Testis (tissue), 2 donors: Measurements from ENCODE around the gene RSRP1.
"Not testable (repeated sequence)": the region's sequence is repeated elsewhere in the genome, so short reads cannot be mapped to it uniquely, and the experiment has no call there.

ENCODE experiments used
- CTCF ChIP-seq, 3 experiments: fragments of 450-650 bp in 2 of 3; fragments of 200-600 bp in 1 of 3; sonication (generic) in 1 of 3; IDR thresholded peaks; one replicate each; pipeline ENCODE4 v1.5.1; 2016 to 2019; ENCODE audit warnings: antibody characterized with exemption in 3 of 3, mild to moderate bottlenecking in 2 of 3, moderate library complexity in 1 of 3
- POLR2A ChIP-seq: fragments of 450-650 bp; IDR thresholded peaks from one replicate; pipeline ENCODE4 v1.6.1; 2017; ENCODE audit warnings: antibody characterized with exemption, mild to moderate bottlenecking, moderate library complexity

DNA sequence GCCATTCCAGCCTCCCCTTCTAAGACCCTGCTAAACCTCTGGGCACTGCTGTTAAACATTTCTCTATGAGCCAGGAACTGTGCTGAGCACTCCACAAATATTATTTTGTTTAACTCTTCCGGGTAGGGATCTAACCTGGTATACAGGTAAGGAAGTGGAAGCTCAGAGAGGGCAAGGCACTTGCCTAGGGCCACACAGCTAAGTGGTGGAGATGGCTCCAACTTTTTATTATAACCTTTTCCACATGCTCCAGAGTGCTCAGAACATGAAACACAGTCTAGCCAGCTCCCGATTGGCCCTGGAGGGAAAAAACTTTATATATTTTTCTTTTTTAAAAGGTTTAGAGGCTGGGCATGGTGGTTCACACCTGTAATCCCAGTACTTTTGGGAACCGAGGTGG lies 38.6 kb upstream of the RSRP1 start:
- TF ChIP-seq CTCF (IDR thresholded peaks at IDR 0.05); POLR2A: not testable (repeated sequence)
